ACC112 (cell line): Measurements from ENCODE around the gene ZNF236.

Experiments used
- H2AFZ ChIP-seq: fragments of 200-600 bp; sonication (generic); one replicate; pipeline ENCODE4 v1.6.0; 2017; ENCODE audit warnings: antibody characterized with exemption, low read length; ENCODE audit not compliant: unreplicated experiment
- H3K27ac ChIP-seq: fragments of 200-600 bp; sonication (generic); 2 replicates; pipeline ENCODE4 v1.5.1; 2014; ENCODE audit warnings: low read depth, mild to moderate bottlenecking, antibody characterized with exemption, low read length, moderate library complexity
- H3K27me3 ChIP-seq: fragments of 200-600 bp; sonication (generic); 2 replicates; pipeline ENCODE4 v1.6.1; 2014; ENCODE audit warnings: mild to moderate bottlenecking, antibody characterized with exemption, low read length, moderate library complexity, mixed read lengths; ENCODE audit not compliant: insufficient read depth
- H3K36me3 ChIP-seq: fragments of 200-600 bp; sonication (generic); 2 replicates; pipeline ENCODE4 v1.6.1; 2016; ENCODE audit warnings: mild to moderate bottlenecking, antibody characterized with exemption, low read length, moderate library complexity, mixed read lengths; ENCODE audit not compliant: insufficient read depth
- H3K4me1 ChIP-seq: fragments of 200-600 bp; sonication (generic); one replicate; pipeline ENCODE4 v1.6.1; 2016; ENCODE audit warnings: low read length, mixed read lengths; ENCODE audit not compliant: insufficient read depth, unreplicated experiment, control insufficient read depth
- H3K4me3 ChIP-seq: fragments of 200-600 bp; sonication (generic); 2 replicates; pipeline ENCODE4 v1.5.1; 2014; ENCODE audit warnings: mild to moderate bottlenecking, low read depth, low read length
- H3K79me2 ChIP-seq: fragments of 200-600 bp; sonication (generic); one replicate; pipeline ENCODE4 v1.6.0; 2016; ENCODE audit warnings: low read length; ENCODE audit not compliant: control insufficient read depth, unreplicated experiment, insufficient read depth

Gene ZNF236

GRCh38 chr18:76839086-76839794 is 16.9 kb downstream of the ZNF236 start:
- Histone ChIP-seq H3K4me3 (no peak overlapping the region), H3K36me3 (no peaks in the 10 kb centered on the region), H3K27ac (no peak overlapping the region), H3K4me1 (peaks cover 3% of the 10 kb centered on the region), H2AFZ (no peak overlapping the region), H3K27me3 (no peaks in the 10 kb centered on the region), H3K79me2 (peaks cover 47% of the 10 kb centered on the region)

DNA sequence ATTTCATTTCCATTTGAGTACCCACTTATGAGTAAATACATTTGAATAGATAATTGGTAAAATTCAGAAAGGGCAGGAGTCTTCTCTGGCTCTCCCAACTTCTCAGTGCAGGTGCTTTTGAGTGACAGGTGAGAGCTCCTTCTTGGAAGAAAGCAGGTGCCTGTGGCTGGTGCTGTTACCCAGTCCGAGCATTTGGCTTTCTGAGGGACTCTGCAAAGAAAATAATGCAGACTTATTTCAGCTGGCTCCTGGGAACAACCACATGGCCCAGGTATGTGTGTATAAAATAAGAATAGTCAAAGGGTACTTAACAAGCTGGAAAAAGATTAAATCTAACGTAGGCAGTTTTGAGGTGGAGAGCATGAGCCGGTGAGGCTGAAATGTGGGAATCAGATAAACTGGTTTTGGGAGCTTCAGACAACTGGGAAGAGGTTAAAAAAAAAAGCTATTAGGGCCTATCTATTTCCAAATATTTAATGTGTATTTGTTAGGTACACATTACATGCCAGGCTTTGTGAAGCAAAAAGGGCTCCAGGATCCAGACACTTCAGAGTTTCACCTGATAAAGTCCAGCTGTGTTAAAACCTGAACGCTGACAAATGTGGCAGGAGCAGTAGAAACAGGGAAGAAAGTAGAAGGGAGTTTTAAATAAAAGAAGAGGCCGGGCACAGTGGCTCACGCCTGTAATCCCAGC is 20.6 kb downstream of the ZNF236 start:
- H3K4me1 ChIP-seq: peaks cover under 1% of the 10 kb centered on the region
- H3K36me3 ChIP-seq: no peaks in the 10 kb centered on the region
- no peak overlapping the region for H3K4me3 ChIP-seq
- no peak overlapping the region for H3K27ac ChIP-seq
- H2AFZ ChIP-seq: no peak overlapping the region
- no peaks in the 10 kb centered on the region for H3K27me3 ChIP-seq
- peaks cover 35% of the 10 kb centered on the region for H3K79me2 ChIP-seq

GRCh38 chr18:76844144-76844543 is 21.8 kb downstream of the ZNF236 start:
- no peaks in the 10 kb centered on the region for H3K4me1 ChIP-seq
- H3K36me3 ChIP-seq: no peaks in the 10 kb centered on the region
- H3K4me3 ChIP-seq: no peak overlapping the region
- H3K79me2 ChIP-seq: peaks cover 34% of the 10 kb centered on the region
- no peaks in the 10 kb centered on the region for H3K27me3 ChIP-seq
- no peak overlapping the region for H3K27ac ChIP-seq
- no peak overlapping the region for H2AFZ ChIP-seq

DNA sequence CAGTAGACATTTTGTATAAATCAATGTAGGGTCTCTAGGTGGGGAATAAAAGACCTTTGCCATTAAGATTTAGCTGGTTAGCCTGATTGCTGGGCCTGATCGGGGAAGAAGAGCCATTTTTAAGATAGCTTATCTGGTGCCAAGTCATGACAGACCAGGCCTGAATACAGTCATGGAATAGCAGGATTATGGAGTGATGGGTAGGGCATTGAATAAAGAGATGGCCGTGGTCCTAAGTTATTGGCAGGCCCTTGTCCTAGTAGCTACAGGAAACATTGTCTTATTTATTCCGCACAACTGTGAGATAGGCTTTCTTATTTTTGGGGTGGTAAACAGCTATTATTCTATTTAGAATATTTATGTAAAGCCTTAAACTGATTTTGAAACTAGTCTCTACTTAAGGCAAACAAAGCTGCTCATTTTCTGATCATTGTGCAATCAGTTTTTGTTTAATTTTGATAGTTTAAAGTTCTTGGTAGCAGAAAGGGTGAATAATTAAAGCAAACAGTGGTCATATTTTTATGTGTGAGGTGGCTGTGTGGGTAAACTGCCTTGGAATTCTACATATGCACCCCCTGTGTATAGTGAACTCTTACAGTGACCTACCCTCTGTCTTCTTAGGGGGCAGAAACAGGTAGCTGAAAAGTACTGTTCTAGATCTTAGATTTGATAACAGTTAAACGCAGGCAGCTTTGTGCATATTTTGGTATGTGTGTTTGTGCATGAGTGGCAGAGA is 22.6 kb downstream of the ZNF236 start:
- Histone ChIP-seq H3K4me1 (no peaks in the 10 kb centered on the region), H2AFZ (no peak overlapping the region), H3K27me3 (no peaks in the 10 kb centered on the region), H3K36me3 (no peaks in the 10 kb centered on the region), H3K27ac (no peak overlapping the region), H3K4me3 (no peak overlapping the region), H3K79me2 (peaks cover 32% of the 10 kb centered on the region)

DNA sequence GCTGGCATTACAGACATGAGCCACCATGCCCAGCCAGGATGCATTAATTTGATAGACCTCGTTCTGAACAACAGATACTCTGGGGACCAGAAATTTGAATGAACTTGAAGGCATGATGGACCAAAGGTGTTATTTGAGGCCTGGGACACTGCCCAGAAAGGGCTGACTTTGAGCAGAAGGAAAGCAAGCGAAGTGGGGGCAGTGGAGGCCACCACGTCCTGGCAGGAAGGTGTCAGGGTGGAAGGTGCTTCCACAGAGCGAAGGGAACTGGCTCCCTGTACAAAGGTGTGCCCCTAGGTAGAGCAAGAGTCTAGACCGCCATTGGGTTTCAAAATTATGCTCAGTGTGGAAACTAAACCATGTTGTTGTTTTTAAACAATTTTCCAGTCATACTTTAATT is 23.9 kb downstream of the ZNF236 start:
- peaks cover 30% of the 10 kb centered on the region for H3K79me2 ChIP-seq
- H3K4me1 ChIP-seq: no peaks in the 10 kb centered on the region
- no peak overlapping the region for H2AFZ ChIP-seq
- H3K36me3 ChIP-seq: no peaks in the 10 kb centered on the region
- no peak overlapping the region for H3K27ac ChIP-seq
- no peak overlapping the region for H3K4me3 ChIP-seq
- H3K27me3 ChIP-seq: no peaks in the 10 kb centered on the region

GRCh38 chr18:76847916-76848315 is 25.6 kb downstream of the ZNF236 start:
- Histone ChIP-seq H3K4me3 (no peak overlapping the region), H2AFZ (no peak overlapping the region), H3K27me3 (no peaks in the 10 kb centered on the region), H3K27ac (no peak overlapping the region), H3K79me2 (peaks cover 25% of the 10 kb centered on the region), H3K36me3 (no peaks in the 10 kb centered on the region), H3K4me1 (no peaks in the 10 kb centered on the region)

GRCh38 chr18:76850112-76850511 is 27.8 kb downstream of the ZNF236 start:
- H3K27me3 ChIP-seq: no peaks in the 10 kb centered on the region
- peaks cover 14% of the 10 kb centered on the region for H3K79me2 ChIP-seq
- no peaks in the 10 kb centered on the region for H3K4me1 ChIP-seq
- no peak overlapping the region for H3K4me3 ChIP-seq
- H3K27ac ChIP-seq: no peak overlapping the region
- no peaks in the 10 kb centered on the region for H3K36me3 ChIP-seq
- no peak overlapping the region for H2AFZ ChIP-seq

- H3K36me3 ChIP-seq: no peaks in the 10 kb centered on the region
- no peaks in the 10 kb centered on the region for H3K79me2 ChIP-seq
- H2AFZ ChIP-seq: no peak overlapping the region
Measured at GRCh38 chr18:76855594-76855993, 33.2 kb downstream of the ZNF236 start.

DNA sequence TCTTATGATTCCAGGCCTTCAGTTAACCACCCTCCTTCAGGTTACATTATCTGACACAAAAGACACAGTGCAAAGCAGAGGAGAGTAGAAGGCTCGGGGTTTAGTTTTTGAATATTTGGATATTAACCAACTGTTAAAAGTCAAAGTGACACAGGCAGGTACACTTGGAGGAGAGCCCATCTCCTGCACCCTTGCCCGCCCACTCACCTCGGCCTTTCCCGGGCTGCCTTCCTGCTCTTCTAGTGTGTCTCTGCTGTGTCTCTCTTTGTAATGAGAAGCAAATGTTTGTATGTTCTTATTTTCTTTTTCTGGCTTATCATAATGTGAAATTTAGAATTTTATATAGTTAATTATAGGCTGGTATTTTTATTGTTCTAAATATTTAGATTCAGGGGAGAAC is 35.1 kb downstream of the ZNF236 start:
- Histone ChIP-seq H3K27me3 (no peaks in the 10 kb centered on the region), H3K4me1 (no peaks in the 10 kb centered on the region), H3K27ac (no peak overlapping the region), H3K79me2 (no peaks in the 10 kb centered on the region), H3K4me3 (no peak overlapping the region), H3K36me3 (no peaks in the 10 kb centered on the region), H2AFZ (no peak overlapping the region)

More at GRCh38 chr18:76855594-76855993, 33.2 kb downstream of the ZNF236 start:
- no peaks in the 10 kb centered on the region for H3K4me1 ChIP-seq
- H3K4me3 ChIP-seq: no peak overlapping the region
- H3K27me3 ChIP-seq: no peaks in the 10 kb centered on the region
- no peak overlapping the region for H3K27ac ChIP-seq

DNA sequence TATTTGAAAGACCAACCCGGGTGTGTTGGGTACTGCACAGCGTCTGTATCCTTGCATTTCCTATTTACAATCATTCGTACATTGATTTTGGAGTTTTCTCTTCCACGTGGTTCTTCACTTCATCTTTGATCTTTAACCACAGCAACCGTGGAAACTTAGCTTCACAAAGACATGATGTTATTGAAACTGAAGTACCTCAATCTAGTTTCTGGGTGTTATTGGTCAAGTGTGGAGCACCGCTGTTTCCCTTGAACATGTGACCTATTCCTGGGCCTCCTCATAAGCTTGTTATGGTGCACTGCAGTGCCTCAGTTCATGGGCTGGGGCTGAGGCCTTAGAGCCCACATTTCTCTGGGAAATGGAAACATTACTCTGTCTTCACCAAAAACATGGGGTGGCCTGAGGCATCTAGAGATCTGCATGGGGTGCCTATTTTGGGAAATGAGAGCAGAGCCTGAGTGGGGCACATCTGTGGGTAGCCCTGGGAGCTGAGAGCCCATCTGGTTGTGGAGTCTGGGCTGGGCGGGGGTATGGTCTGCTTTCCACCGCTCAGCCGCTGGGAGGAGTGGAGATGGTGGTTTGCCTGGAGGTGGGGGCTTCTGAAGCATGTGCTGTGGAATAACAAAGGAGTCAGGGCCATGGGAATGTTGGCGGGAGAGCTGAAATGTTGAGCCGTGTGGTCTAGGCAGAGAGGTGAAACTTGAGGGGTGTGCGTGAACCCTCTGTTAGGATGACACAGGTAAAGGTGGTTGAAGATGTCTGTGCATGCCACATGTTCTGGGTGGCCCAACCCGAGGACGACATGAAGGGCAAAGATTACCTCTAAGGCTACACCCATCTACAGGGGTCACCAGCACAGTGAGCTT is 37.4 kb downstream of the ZNF236 start:
- no peak overlapping the region for H2AFZ ChIP-seq
- H3K27ac ChIP-seq: no peak overlapping the region
- H3K4me1 ChIP-seq: no peaks in the 10 kb centered on the region
- no peaks in the 10 kb centered on the region for H3K27me3 ChIP-seq
- H3K79me2 ChIP-seq: no peaks in the 10 kb centered on the region
- no peak overlapping the region for H3K4me3 ChIP-seq
- no peaks in the 10 kb centered on the region for H3K36me3 ChIP-seq
